Measurements from ENCODE around the gene HBP1.

Gene HBP1

DNA sequence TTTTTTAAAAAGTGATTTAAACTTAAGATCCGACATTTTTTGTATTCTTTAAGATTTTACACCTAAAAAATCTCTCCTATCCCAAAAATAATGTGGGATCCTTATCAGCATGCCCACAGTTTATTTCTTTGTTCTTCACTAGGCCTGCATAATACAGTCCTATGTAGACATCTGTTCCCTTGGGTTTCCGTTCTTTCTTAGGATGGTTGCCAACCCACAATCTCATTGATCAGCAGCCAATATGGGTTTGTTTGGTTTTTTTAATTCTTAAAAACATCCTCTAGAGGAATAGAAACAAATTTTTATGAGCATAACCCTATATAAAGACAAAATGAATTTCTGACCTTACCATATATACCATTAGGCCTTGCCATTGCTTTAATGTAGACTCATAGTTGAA is 8.4 kb upstream of the HBP1 start:
- H3K36me3 ChIP-seq, result no peaks in the 10 kb centered on the region
- no peaks in the 10 kb centered on the region for H3K4me1 ChIP-seq (ENCODE audit: control insufficient read depth in 1 of 2, insufficient read depth in 1 of 2, low read depth in 1 of 2, low read length in 1 of 2)
- no peaks in the 10 kb centered on the region for H3K9me3 ChIP-seq
- no peak for TF ChIP-seq CTCF (IDR thresholded peaks at IDR 0.05)
- no peak overlapping the region for H3K4me3 ChIP-seq (ENCODE audit: low read depth in 1 of 2, low read length in 1 of 2)
- no peak overlapping the region for H3K27ac ChIP-seq
- no peaks in the 10 kb centered on the region for H3K27me3 ChIP-seq

- Histone ChIP-seq H3K4me1 (ENCODE audit: control insufficient read depth in 1 of 2, insufficient read depth in 1 of 2, low read depth in 1 of 2, low read length in 1 of 2) (no peaks in the 10 kb centered on the region), H3K36me3 (no peaks in the 10 kb centered on the region), H3K9me3 (no peaks in the 10 kb centered on the region), H3K27ac (no peak overlapping the region), H3K27me3 (no peaks in the 10 kb centered on the region), H3K4me3 (ENCODE audit: low read depth in 1 of 2, low read length in 1 of 2) (no peak overlapping the region)
- no peak for TF ChIP-seq CTCF (IDR thresholded peaks at IDR 0.05)
Observed at GRCh38 chr7:107161415-107161814, 7.4 kb upstream of the HBP1 start.

DNA sequence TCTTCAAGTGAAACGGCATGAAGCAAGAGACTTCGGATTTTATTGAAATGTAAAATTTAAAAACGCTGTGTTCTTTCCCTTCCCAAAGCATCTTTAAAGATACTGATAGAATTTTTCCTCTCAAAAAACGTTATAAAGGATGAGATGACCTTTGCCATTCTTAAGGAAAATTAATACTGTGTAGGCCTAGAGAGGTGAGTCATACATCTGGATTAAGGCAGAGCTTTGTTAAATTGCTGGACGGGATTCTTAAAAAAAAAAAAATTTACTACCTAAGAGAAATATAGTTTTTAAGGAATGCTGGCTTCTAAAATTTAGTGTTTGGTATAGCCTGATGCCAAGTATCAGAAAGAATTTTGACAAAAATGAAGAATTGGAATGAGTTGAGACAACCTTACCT is 6.3 kb upstream of the HBP1 start:
- no peak overlapping the region for H3K27ac ChIP-seq
- no peaks in the 10 kb centered on the region for H3K36me3 ChIP-seq
- no peak for TF ChIP-seq CTCF (IDR thresholded peaks at IDR 0.05)
- no peak overlapping the region for H3K4me3 ChIP-seq (ENCODE audit: low read depth in 1 of 2, low read length in 1 of 2)
- peaks cover 5 to 6% of the 10 kb centered on the region in 2 experiments for H3K4me1 ChIP-seq (ENCODE audit: control insufficient read depth in 1 of 2, insufficient read depth in 1 of 2, low read depth in 1 of 2, low read length in 1 of 2)
- H3K9me3 ChIP-seq, result no peaks in the 10 kb centered on the region
- no peaks in the 10 kb centered on the region for H3K27me3 ChIP-seq

GRCh38 chr7:107164092-107164491 is 4.7 kb upstream of the HBP1 start:
- Histone ChIP-seq H3K4me3 (ENCODE audit: low read depth in 1 of 2, low read length in 1 of 2) (no peak overlapping the region), H3K27ac (no peak overlapping the region), H3K4me1 (ENCODE audit: control insufficient read depth in 1 of 2, insufficient read depth in 1 of 2, low read depth in 1 of 2, low read length in 1 of 2) (peaks cover 10 to 13% of the 10 kb centered on the region in 2 experiments), H3K9me3 (no peaks in the 10 kb centered on the region), H3K36me3 (no peaks in the 10 kb centered on the region), H3K27me3 (no peaks in the 10 kb centered on the region)
- TF ChIP-seq CTCF (IDR thresholded peaks at IDR 0.05), result no peak

- no peak for TF ChIP-seq CTCF (IDR thresholded peaks at IDR 0.05)
- Histone ChIP-seq H3K36me3 (no peaks in the 10 kb centered on the region), H3K4me1 (ENCODE audit: control insufficient read depth in 1 of 2, insufficient read depth in 1 of 2, low read depth in 1 of 2, low read length in 1 of 2) (peaks cover 17 to 20% of the 10 kb centered on the region in 2 experiments), H3K27me3 (no peaks in the 10 kb centered on the region), H3K4me3 (ENCODE audit: low read depth in 1 of 2, low read length in 1 of 2) (no peak overlapping the region), H3K27ac (no peak overlapping the region), H3K9me3 (no peaks in the 10 kb centered on the region)
Observed at GRCh38 chr7:107165341-107165740, 3.5 kb upstream of the HBP1 start.

Measured in neutrophil (primary cell).